ENCODE data around the gene GRK2.

GRCh38 chr11:67320011-67320410 is 53.7 kb downstream of the GRK2 start:
- no peak for TF ChIP-seq CTCF (IDR thresholded peaks at IDR 0.05)
- TF ChIP-seq POLR2A (IDR thresholded peaks at IDR 0.05), result no peak
